GM10266 (cell line): ENCODE data around the gene ORAI1.

Source experiments
- DNase-seq: peaks from one replicate; pipeline ENCODE4 v3.0.0; 2012; ENCODE audit errors: extremely low spot score
- TF ChIP-seq, protein P1 (sequence below): IDR thresholded peaks from 2 replicates; pipeline ENCODE4 v1.5.1; 2012; ENCODE audit warnings: mild to moderate bottlenecking, low read depth; ENCODE audit not compliant: control insufficient read depth, insufficient read depth; ENCODE audit errors: missing control alignments

ORAI1 gene

GRCh38 chr12:121637231-121637914 is 11.0 kb downstream of the ORAI1 start:
- TF ChIP-seq, protein P1, sequence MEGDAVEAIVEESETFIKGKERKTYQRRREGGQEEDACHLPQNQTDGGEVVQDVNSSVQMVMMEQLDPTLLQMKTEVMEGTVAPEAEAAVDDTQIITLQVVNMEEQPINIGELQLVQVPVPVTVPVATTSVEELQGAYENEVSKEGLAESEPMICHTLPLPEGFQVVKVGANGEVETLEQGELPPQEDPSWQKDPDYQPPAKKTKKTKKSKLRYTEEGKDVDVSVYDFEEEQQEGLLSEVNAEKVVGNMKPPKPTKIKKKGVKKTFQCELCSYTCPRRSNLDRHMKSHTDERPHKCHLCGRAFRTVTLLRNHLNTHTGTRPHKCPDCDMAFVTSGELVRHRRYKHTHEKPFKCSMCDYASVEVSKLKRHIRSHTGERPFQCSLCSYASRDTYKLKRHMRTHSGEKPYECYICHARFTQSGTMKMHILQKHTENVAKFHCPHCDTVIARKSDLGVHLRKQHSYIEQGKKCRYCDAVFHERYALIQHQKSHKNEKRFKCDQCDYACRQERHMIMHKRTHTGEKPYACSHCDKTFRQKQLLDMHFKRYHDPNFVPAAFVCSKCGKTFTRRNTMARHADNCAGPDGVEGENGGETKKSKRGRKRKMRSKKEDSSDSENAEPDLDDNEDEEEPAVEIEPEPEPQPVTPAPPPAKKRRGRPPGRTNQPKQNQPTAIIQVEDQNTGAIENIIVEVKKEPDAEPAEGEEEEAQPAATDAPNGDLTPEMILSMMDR: no peak
- DNase-seq: peak; percentile 74

DNA sequence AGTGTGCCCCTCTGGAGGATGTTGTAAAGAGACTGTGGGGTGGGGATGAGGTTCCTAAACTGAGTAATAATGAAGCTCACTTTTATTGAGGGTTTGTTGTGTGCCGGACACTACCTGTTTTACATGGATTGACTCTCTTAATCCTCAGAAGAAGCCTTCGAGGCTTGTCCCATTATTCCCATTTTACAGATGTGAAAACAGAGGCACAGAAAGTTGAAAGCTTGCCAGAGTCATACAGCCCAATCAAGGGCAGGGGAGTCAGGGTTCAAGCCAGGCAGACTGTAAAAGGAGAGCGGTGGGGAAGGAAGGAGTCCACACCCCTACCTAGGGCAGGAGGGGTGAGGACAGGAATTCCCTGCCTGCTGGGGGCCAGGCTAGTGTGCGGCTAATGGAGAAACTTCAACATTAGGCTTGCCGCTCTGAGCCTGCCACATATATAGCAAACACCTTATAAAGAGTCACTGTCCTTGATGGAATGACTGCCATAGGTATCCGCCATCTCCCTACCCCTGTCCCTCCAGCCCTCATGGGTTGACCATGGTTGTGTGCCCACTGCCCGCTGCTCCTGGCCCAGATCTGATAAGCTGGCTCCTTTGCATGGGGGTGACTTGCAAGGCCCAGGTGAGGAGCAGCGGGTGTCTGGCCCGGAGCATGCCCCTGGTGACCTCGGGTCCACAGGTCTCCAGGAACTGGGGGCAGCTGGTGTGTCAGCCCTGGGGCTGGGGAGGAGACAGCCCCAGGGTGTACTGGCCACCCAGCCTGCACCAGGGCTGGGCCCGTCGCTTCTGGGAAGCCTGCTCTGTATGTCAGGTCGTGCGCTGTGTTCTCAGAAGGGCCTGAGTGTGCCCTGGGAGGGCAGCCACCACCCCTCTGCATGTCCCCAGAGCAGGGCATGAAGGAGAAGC is 12.2 kb downstream of the ORAI1 start:
- TF ChIP-seq, protein P1: no peak
- no peak for DNase-seq

DNA sequence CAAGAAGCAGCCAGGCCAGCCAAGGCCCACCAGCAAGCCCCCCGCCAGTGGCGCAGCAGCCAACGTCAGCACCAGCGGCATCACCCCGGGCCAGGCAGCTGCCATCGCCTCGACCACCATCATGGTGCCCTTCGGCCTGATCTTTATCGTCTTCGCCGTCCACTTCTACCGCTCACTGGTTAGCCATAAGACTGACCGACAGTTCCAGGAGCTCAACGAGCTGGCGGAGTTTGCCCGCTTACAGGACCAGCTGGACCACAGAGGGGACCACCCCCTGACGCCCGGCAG is 15.0 kb downstream of the ORAI1 start:
- TF ChIP-seq, protein P1: no peak
- DNase-seq: no peak

- no peak for DNase-seq
- TF ChIP-seq, protein P1: no peak
Measured at GRCh38 chr12:121648458-121649028, 22.2 kb downstream of the ORAI1 start.

DNA sequence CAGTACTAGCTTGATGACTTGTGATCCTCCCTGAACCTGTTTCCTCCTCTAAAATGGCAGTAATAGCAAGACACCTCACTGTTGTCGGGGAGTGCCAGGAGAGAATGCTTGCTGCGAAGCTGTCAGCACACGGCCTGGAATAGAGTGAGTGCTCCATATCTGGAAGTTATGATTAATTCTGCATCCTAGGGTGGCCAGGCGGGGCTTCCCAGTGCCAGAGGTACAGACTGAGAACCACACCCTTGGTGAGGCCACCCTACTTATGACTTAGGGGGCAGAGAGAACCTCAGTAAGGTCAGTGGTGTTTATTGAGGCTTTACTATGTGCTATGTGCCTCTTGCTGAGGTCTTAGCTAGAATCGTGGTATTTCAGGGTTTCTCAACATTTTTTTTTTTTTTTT is 23.0 kb downstream of the ORAI1 start:
- no peak for DNase-seq

GRCh38 chr12:121649819-121650353 is 23.6 kb downstream of the ORAI1 start:
- DNase-seq: no peak
- TF ChIP-seq, protein P1: no peak

More for the DNA sequence above, 23.0 kb downstream of the ORAI1 start:
- TF ChIP-seq, protein P1: no peak
